H54 (cell line): ENCODE results near the gene SULT1E1.
"Not testable (repeated sequence)": the region's sequence is repeated elsewhere in the genome, so short reads cannot be mapped to it uniquely, and the experiment has no call there.

Experiments
- DNase-seq: peaks from one replicate; pipeline ENCODE4 v3.0.0; 2011; ENCODE audit warnings: low spot score, mixed read lengths; ENCODE audit not compliant: insufficient read length
- FAIRE-seq: peaks from 3 replicates; lab custom pipeline; 2011; peaks lifted over from hg19 to GRCh38; lab: Jason Lieb, UNC
- POLR2A ChIP-seq: IDR thresholded peaks from 2 replicates; pipeline ENCODE4 v1.6.1; 2011; ENCODE audit warnings: low read depth, mild to moderate bottlenecking, low read length

Gene SULT1E1

GRCh38 chr4:69831270-69831627, 28.7 kb downstream of the SULT1E1 start:
- DNase-seq (no peak), FAIRE-seq (no peak)
- TF ChIP-seq POLR2A, result no peak

GRCh38 chr4:69830560-69831269, 29.2 kb downstream of the SULT1E1 start:
- DNase-seq, result no peak
- TF ChIP-seq POLR2A, result no peak
- no peak for FAIRE-seq

- FAIRE-seq, result no peak
- DNase-seq, result no peak
- TF ChIP-seq POLR2A, result no peak
Observed at GRCh38 chr4:69830192-69830559, 29.8 kb downstream of the SULT1E1 start.

GRCh38 chr4:69829678-69830077, 30.3 kb downstream of the SULT1E1 start:
- no peak for DNase-seq
- FAIRE-seq, result no peak
- TF ChIP-seq POLR2A, result no peak

GRCh38 chr4:69828828-69829227, 31.1 kb downstream of the SULT1E1 start:
- FAIRE-seq (no peak), DNase-seq (no peak)
- TF ChIP-seq POLR2A, result no peak

- not testable (repeated sequence) for FAIRE-seq, DNase-seq
Observed at GRCh38 chr4:69825056-69825455, 34.9 kb downstream of the SULT1E1 start.

- FAIRE-seq (no peak), DNase-seq (no peak)
- TF ChIP-seq POLR2A, result no peak
Observed at GRCh38 chr4:69823481-69824186, 36.3 kb downstream of the SULT1E1 start.

GRCh38 chr4:69823048-69823447, 36.9 kb downstream of the SULT1E1 start:
- FAIRE-seq (no peak), DNase-seq (no peak)
- no peak for TF ChIP-seq POLR2A

GRCh38 chr4:69822198-69822597, 37.7 kb downstream of the SULT1E1 start:
- TF ChIP-seq POLR2A, result no peak
- FAIRE-seq (no peak), DNase-seq (no peak)

- no peak for DNase-seq
- no peak for FAIRE-seq
- TF ChIP-seq POLR2A, result no peak
Observed at GRCh38 chr4:69818060-69818639, 41.8 kb downstream of the SULT1E1 start.

- TF ChIP-seq POLR2A, result no peak
- DNase-seq, result no peak
- no peak for FAIRE-seq
Observed at GRCh38 chr4:69816236-69816635, 43.7 kb downstream of the SULT1E1 start.

- FAIRE-seq, result no peak
- no peak for TF ChIP-seq POLR2A
- no peak for DNase-seq
Observed at GRCh38 chr4:69813628-69814027, 46.3 kb downstream of the SULT1E1 start.

GRCh38 chr4:69811166-69811565, 48.8 kb downstream of the SULT1E1 start:
- DNase-seq (no peak), FAIRE-seq (no peak)
- TF ChIP-seq POLR2A, result no peak

GRCh38 chr4:69800599-69800998, 59.3 kb downstream of the SULT1E1 start:
- no peak for TF ChIP-seq POLR2A
- FAIRE-seq (no peak), DNase-seq (no peak)

GRCh38 chr4:69799337-69799736, 60.6 kb downstream of the SULT1E1 start:
- DNase-seq (no peak), FAIRE-seq (no peak)
- TF ChIP-seq POLR2A, result no peak
